Loucy (cell line): ENCODE results near the gene ZYG11A.

Source experiments
- CTCF ChIP-seq: fragments of 200-600 bp; sonication (generic); conservative IDR thresholded peaks from 2 replicates; pipeline ENCODE4 v1.5.1; 2014; ENCODE audit warnings: mild to moderate bottlenecking, antibody characterized with exemption, low read length
- EZH2phosphoT487 ChIP-seq: fragments of 200-600 bp; IDR thresholded peaks from 2 replicates; pipeline ENCODE4 v1.6.1; 2018; ENCODE audit warnings: antibody characterized with exemption, mild to moderate bottlenecking, moderate library complexity, borderline replicate concordance

GRCh38 chr1:52906135-52906603 is 63.6 kb downstream of the ZYG11A start:
- TF ChIP-seq CTCF (no peak), EZH2phosphoT487 (no peak)
